H1 (cell line): ENCODE results near the gene ING1. TPM values are rescaled to one million over a fixed set of nuclear protein-coding genes. Genes with fewer than 3 reads are reported as not detected.

Source experiments
- CHD7 ChIP-seq: fragments of 300-600 bp; sonication (generic); IDR thresholded peaks from 2 replicates; pipeline ENCODE4 v1.7.1; 2012; ENCODE audit warnings: low read length, moderate library complexity, mild to moderate bottlenecking, inconsistent platforms; ENCODE audit not compliant: insufficient replicate concordance
- E2F6 ChIP-seq: IDR thresholded peaks from 2 replicates; pipeline ENCODE4 v1.6.1; 2012; ENCODE audit warnings: inconsistent platforms
- GTF2F1 ChIP-seq: IDR thresholded peaks from 2 replicates; pipeline ENCODE4 v1.6.1; 2012; ENCODE audit warnings: low read depth, low read length, improper control_type of control experiment, borderline replicate concordance
- KDM5A ChIP-seq: fragments of 200-600 bp; IDR thresholded peaks from 2 replicates; pipeline ENCODE4 v1.7.1; 2012; ENCODE audit warnings: mild to moderate bottlenecking, low read length, inconsistent platforms, mixed read lengths
- TAF1 ChIP-seq: IDR thresholded peaks from 2 replicates; pipeline ENCODE4 v1.6.1; 2011; ENCODE audit warnings: mild to moderate bottlenecking, low read depth, low read length
- TCF12 ChIP-seq: IDR thresholded peaks from 2 replicates; pipeline ENCODE4 v1.6.1; 2011; ENCODE audit warnings: low read depth, mild to moderate bottlenecking, low read length
- ZNF274 ChIP-seq: IDR thresholded peaks from 2 replicates; pipeline ENCODE4 v1.7.0; 2012; ENCODE audit warnings: low read length, borderline replicate concordance; ENCODE audit errors: extremely low read depth
- polyA plus RNA-seq, 7 experiments: library from polyadenylated mRNA; depleted of rRNA in 3 of 7; stranded (reverse) in 5 of 7; unstranded in 2 of 7; fragments of >200 nt in 5 of 7; fragments of 200-250 nt in 2 of 7; gene quantifications; 1 replicate in 5 of 7; 2 replicates in 1 of 7; 4 replicates in 1 of 7; pipeline versions ENCODE4 v1.2.1 to v1.2.3, GENCODE V29; 2011 to 2013; ENCODE audit warnings: missing spikeins in 2 of 7, mixed read lengths in 2 of 7
- total RNA-seq: library from RNA; stranded (reverse); fragmentation: NEBNext Ultra II Directional; extraction: Animal tissue kit (Norgen Biotek cat#: 25700); gene quantifications from 2 replicates; pipeline ENCODE4 v1.2.1, GENCODE V29; 2021
- TF ChIP-seq, protein P1 (sequence below): IDR thresholded peaks from 2 replicates; pipeline ENCODE4 v1.6.1; 2012; ENCODE audit warnings: inconsistent platforms

ING1 gene
- total and polyA plus RNA-seq, 2 of the 8 experiments (the other 6 are each of a cell fraction or from before 2014, with no cell fraction given), result 22.3 to 26.6 TPM

GRCh38 chr13:110769097-110769496, 55.6 kb downstream of the ING1 start (continued):
- no peak for TF ChIP-seq CHD7
- TF ChIP-seq TAF1, result no peak
- TF ChIP-seq, protein P1, sequence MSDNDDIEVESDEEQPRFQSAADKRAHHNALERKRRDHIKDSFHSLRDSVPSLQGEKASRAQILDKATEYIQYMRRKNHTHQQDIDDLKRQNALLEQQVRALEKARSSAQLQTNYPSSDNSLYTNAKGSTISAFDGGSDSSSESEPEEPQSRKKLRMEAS, result no peak
- TF ChIP-seq GTF2F1, result no peak
- TF ChIP-seq E2F6, result no peak
- no peak for TF ChIP-seq KDM5A
- TF ChIP-seq TCF12, result no peak
- no peak for TF ChIP-seq ZNF274
